ENCODE results near the gene RTP1. TPM values are rescaled to one million over a fixed set of nuclear protein-coding genes. Genes with fewer than 3 reads are reported as not detected.

RTP1 gene
- total RNA-seq, 1 donor from 2014 or later = not detected

GRCh38 chr3:187242435-187242834 lies 45.1 kb downstream of the RTP1 start:
- DNase-seq (ENCODE audit: low read depth) = no peak

DNA sequence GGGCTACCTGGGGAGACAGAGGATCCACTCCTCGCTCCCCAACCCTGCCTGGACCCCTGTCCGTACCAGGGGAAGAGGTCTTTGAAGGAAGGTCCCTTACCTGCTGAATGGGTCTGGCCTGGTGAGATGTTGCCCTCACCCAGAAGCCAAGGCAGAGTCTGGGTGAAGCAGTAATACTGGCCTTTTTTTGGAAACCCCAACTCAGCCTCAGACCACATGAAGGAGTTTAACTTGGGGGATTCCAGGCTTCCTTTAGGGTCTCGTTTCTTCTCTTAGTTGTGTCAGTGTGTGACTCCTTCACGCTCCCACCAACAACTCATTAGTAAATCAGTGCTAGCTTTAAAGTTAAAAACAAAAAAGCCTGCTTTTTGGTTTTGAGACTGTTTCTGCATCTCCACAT lies 45.6 kb downstream of the RTP1 start:
- DNase-seq (ENCODE audit: low read depth) = no peak

GRCh38 chr3:187243933-187244524 lies 46.7 kb downstream of the RTP1 start:
- DNase-seq (ENCODE audit: low read depth) = no peak

DNA sequence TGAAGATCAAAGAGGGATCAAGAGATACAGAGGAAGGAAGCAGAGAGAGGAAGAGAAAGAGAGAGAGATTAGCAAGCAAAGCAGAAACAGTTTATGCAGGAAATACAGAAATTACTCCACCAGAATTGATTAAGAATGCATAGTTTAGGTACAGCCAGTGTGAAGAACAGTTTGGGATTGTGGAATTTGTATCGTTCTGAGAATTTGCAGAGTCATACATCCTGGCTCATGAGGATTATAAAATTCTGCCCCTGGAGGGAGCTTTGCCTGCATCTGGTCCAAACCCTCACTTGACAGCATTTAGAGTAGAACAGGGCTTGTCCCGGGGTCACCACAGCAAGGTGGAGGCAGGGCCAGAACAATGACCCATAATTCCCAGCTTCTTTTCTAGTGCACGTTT lies 50.1 kb downstream of the RTP1 start:
- no peak for DNase-seq (ENCODE audit: low read depth)

Other genes starting within 250 kb of the RTP1 start
- 5.3 and 13.4 TPM in 2 replicates for gene RPL39L, start 58.0 kb upstream of the RTP1 start, total RNA-seq
- gene MASP1, start 94.3 kb downstream of the RTP1 start, total RNA-seq = 0.52 and 3.5 TPM in 2 replicates
- 1.1 and 6.9 TPM in 2 replicates for gene RTP4, start 170.9 kb downstream of the RTP1 start, total RNA-seq